Stimulated activated naive CD8-positive, alpha-beta T cell treated with anti-CD3 and anti-CD28 coated beads, Interleukin-15, amount 100 ng/mL, for 72 hours (primary cell): ENCODE data around the gene RUSC1.

Source experiments
- ATAC-seq: fragments of 150-1000 bp; cut with Tn5 transposase; 2 replicates; pipeline ENCODE4 v1.10.0; 2021; ENCODE audit warnings: mild to moderate bottlenecking, moderate library complexity
- DNase-seq, 2 donors: peaks; one replicate each; pipeline ENCODE4 v3.0.0; 2021 to 2022
- H3K27ac Mint-ChIP-seq, 2 donors: one replicate each; pipeline ENCODE4 v1.8.0; 2022; ENCODE audit warnings: mild to moderate bottlenecking in 2 of 2, mixed read lengths in 2 of 2, moderate library complexity in 2 of 2
- H3K27me3 Mint-ChIP-seq: one replicate; pipeline ENCODE4 v1.8.0; 2022; ENCODE audit warnings: mixed read lengths
- H3K4me1 Mint-ChIP-seq: one replicate; pipeline ENCODE4 v1.8.0; 2022; ENCODE audit warnings: mild to moderate bottlenecking, mixed read lengths
- H3K4me3 Mint-ChIP-seq, 2 donors: one replicate each; pipeline ENCODE4 v1.8.0; 2022; ENCODE audit warnings: mild to moderate bottlenecking in 2 of 2, mixed read lengths in 2 of 2, moderate library complexity in 1 of 2
- H3K9me3 Mint-ChIP-seq, 2 donors: one replicate each; pipeline ENCODE4 v1.8.0; 2022; ENCODE audit warnings: mixed read lengths in 2 of 2

Gene RUSC1

GRCh38 chr1:155320661-155321617 lies at the start of gene RUSC1:
RUSC1 (plus strand) TSS chr1:155320894; CDS start chr1:155321774, 880 bp downstream.
- DNase-seq, result peak; percentile 66 to 70
- Mint-ChIP-seq H3K27ac (peak within 1 kb of the TSS in 1 of 2 donors; percentile 35), H3K4me3 (peak within 1 kb of the TSS; percentile 73 to 90), H3K27me3 (no peaks in the 10 kb centered on the region), H3K4me1 (peaks cover 54% of the 10 kb centered on the region), H3K9me3 (no peaks in the 10 kb centered on the region)
- peak; percentile 39 for ATAC-seq

GRCh38 chr1:155272466-155273342 lies 48.0 kb upstream of the RUSC1 start:
- Mint-ChIP-seq H3K4me3 (peak overlapping the region; percentile 86 to 92), H3K27me3 (no peaks in the 10 kb centered on the region), H3K4me1 (peaks cover 49% of the 10 kb centered on the region), H3K27ac (peak overlapping the region; percentile 81 to 90), H3K9me3 (no peaks in the 10 kb centered on the region)
- ATAC-seq, result peak; percentile 56
- DNase-seq, result no peak

- DNase-seq, result peak; percentile 94 to 96
- H3K27ac Mint-ChIP-seq, result peak within 1 kb of the TSS; percentile 90
- peaks cover 56% of the 10 kb centered on the region for H3K4me1 Mint-ChIP-seq
- H3K9me3 Mint-ChIP-seq, result no peaks in the 10 kb centered on the region
- peak; percentile 94 for ATAC-seq
- H3K27me3 Mint-ChIP-seq, result no peaks in the 10 kb centered on the region
- peak within 1 kb of the TSS; percentile 86 to 92 for H3K4me3 Mint-ChIP-seq
Measured at GRCh38 chr1:155273343-155274245, 47.1 kb upstream of the RUSC1 start, which contains the start of gene CLK2. CLK2 (minus strand) TSS chr1:155273504; CDS start chr1:155270977, 2,527 bp downstream.

- H3K4me1 Mint-ChIP-seq, result peaks cover 42% of the 10 kb centered on the region
- peak within 1 kb of the TSS in 1 of 2 donors; percentile 58 for H3K27ac Mint-ChIP-seq
Measured at GRCh38 chr1:155277070-155277901, 43.4 kb upstream of the RUSC1 start, which contains the start of gene HCN3. HCN3 (plus strand) TSS chr1:155277463; CDS start chr1:155277591, 128 bp downstream.

GRCh38 chr1:155277902-155278688 lies 42.6 kb upstream of the RUSC1 start:
- peak; percentile 42 for ATAC-seq
- H3K27ac Mint-ChIP-seq, result no peak overlapping the region

More at GRCh38 chr1:155277070-155277901, 43.4 kb upstream of the RUSC1 start, which contains the start of gene HCN3:
- Mint-ChIP-seq H3K27me3 (no peaks in the 10 kb centered on the region), H3K9me3 (no peaks in the 10 kb centered on the region), H3K4me3 (peak within 1 kb of the TSS; percentile 81 to 88)
- peak; percentile 89 to 92 for DNase-seq
- ATAC-seq, result peak; percentile 68

GRCh38 chr1:155278689-155279160 lies 42.0 kb upstream of the RUSC1 start:
- ATAC-seq (no peak), DNase-seq (no peak)
- Mint-ChIP-seq H3K9me3 (no peaks in the 10 kb centered on the region), H3K4me1 (peaks cover 32% of the 10 kb centered on the region), H3K27me3 (no peaks in the 10 kb centered on the region), H3K4me3 (peak overlapping the region in 1 of 2 donors; percentile 7), H3K27ac (no peak overlapping the region)

More at GRCh38 chr1:155277902-155278688, 42.6 kb upstream of the RUSC1 start:
- H3K9me3 Mint-ChIP-seq, result no peaks in the 10 kb centered on the region
- H3K4me1 Mint-ChIP-seq, result peaks cover 36% of the 10 kb centered on the region
- peak; percentile 63 to 64 for DNase-seq
- no peaks in the 10 kb centered on the region for H3K27me3 Mint-ChIP-seq
- H3K4me3 Mint-ChIP-seq, result peak overlapping the region; percentile 81 to 88

GRCh38 chr1:155279268-155279667 lies 41.4 kb upstream of the RUSC1 start:
- no peaks in the 10 kb centered on the region for H3K27me3 Mint-ChIP-seq
- ATAC-seq (no peak), DNase-seq (no peak)
- peaks cover 29% of the 10 kb centered on the region for H3K4me1 Mint-ChIP-seq
- H3K9me3 Mint-ChIP-seq, result no peaks in the 10 kb centered on the region
- H3K4me3 Mint-ChIP-seq, result no peak overlapping the region
- no peak overlapping the region for H3K27ac Mint-ChIP-seq

GRCh38 chr1:155282488-155283091 lies 38.1 kb upstream of the RUSC1 start:
- Mint-ChIP-seq H3K27me3 (no peaks in the 10 kb centered on the region), H3K4me1 (peaks cover 10% of the 10 kb centered on the region), H3K4me3 (no peak overlapping the region), H3K27ac (no peak overlapping the region), H3K9me3 (no peaks in the 10 kb centered on the region)
- DNase-seq (no peak), ATAC-seq (no peak)

GRCh38 chr1:155284476-155284875 lies 36.2 kb upstream of the RUSC1 start:
- H3K27ac Mint-ChIP-seq, result no peak overlapping the region
- ATAC-seq (no peak), DNase-seq (no peak)
- no peaks in the 10 kb centered on the region for H3K27me3 Mint-ChIP-seq
- no peak overlapping the region for H3K4me3 Mint-ChIP-seq
- H3K9me3 Mint-ChIP-seq, result no peaks in the 10 kb centered on the region
- no peaks in the 10 kb centered on the region for H3K4me1 Mint-ChIP-seq

GRCh38 chr1:155285063-155285462 lies 35.6 kb upstream of the RUSC1 start:
- Mint-ChIP-seq H3K4me3 (no peak overlapping the region), H3K27me3 (peaks cover 3% of the 10 kb centered on the region), H3K4me1 (no peaks in the 10 kb centered on the region), H3K9me3 (no peaks in the 10 kb centered on the region), H3K27ac (no peak overlapping the region)
- ATAC-seq, result no peak
- DNase-seq, result no peak

GRCh38 chr1:155285631-155286044 lies 35.1 kb upstream of the RUSC1 start:
- Mint-ChIP-seq H3K27me3 (peaks cover 8% of the 10 kb centered on the region), H3K27ac (no peak overlapping the region), H3K4me1 (no peaks in the 10 kb centered on the region), H3K4me3 (no peak overlapping the region), H3K9me3 (no peaks in the 10 kb centered on the region)
- ATAC-seq (no peak), DNase-seq (no peak)

- no peak overlapping the region for H3K4me3 Mint-ChIP-seq
- ATAC-seq (no peak), DNase-seq (no peak)
- H3K4me1 Mint-ChIP-seq, result no peaks in the 10 kb centered on the region
- H3K27ac Mint-ChIP-seq, result no peak overlapping the region
- peaks cover 11% of the 10 kb centered on the region for H3K27me3 Mint-ChIP-seq
- H3K9me3 Mint-ChIP-seq, result no peaks in the 10 kb centered on the region
Measured at GRCh38 chr1:155286544-155286943, 34.1 kb upstream of the RUSC1 start.
